SIG-M5 (cell line): ENCODE results near the gene AK9.
"Not testable (repeated sequence)": the region's sequence is repeated elsewhere in the genome, so short reads cannot be mapped to it uniquely, and the experiment has no call there.

Experiments
- DNase-seq: peaks from one replicate; lab custom pipeline; 2025; lab: John Stamatoyannopoulos, UW

The AK9 gene

DNA sequence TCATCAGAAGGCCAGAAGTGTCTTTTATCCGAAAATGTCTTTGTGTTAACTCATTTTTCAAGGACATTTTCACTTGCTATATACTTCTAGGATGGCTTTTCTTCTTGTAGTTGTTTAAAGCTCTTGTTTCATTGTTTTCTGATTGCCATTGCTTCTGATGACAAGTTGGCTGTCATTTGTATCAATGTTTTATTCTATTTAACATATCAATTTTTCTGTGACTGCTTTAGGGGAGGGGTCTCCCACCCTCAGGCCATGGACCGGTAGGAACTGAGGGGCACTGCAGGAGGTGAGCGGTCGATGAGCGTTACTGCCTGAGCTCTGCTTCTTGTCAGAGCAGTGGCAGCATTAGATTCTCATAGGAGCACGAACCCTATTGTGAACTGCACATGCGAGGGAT lies 65.8 kb downstream of the AK9 start:
- DNase-seq = no peak

- DNase-seq = no peak
These were observed 67.7 kb downstream of the AK9 start for GRCh38 chr6:109623288-109623687.

DNA sequence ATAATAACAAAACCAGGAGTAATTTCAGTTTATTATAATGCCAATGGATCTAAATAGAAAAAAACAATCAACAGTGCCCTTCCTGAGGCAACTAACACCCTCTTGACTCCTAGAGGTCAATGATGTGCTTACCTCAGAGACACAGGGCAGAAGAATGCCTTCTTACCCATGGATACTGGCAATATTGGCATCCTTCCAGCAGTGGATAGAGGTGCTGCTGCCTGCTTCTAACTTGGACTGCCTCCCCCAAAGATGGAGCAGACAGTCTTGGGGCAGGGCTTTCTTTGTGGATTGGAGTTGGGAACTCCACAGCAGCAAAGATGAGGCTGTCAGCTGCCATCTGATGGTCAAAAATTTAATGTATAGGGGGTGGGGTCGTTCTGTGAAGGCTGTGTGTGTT lies 78.7 kb downstream of the AK9 start:
- no peak for DNase-seq

DNA sequence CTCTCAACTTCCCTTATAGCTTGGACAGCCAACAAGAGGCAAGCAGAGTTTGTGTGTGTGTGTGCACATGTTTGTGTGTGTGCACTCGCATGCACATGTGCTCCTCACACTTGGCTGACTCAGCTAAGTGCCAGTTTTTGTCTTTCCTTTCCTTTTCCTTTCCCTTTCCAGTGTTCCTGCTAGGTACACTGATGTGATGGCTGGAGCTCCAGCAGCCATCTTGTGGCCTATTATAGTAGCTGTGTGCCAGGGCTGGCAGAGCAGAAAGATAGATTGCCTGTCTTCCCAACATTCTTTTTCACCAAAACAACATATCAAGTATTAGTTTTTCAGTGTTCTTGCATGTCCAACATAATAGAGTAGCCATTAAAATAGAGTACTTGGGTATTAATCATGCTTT lies 79.5 kb downstream of the AK9 start:
- DNase-seq = no peak

DNA sequence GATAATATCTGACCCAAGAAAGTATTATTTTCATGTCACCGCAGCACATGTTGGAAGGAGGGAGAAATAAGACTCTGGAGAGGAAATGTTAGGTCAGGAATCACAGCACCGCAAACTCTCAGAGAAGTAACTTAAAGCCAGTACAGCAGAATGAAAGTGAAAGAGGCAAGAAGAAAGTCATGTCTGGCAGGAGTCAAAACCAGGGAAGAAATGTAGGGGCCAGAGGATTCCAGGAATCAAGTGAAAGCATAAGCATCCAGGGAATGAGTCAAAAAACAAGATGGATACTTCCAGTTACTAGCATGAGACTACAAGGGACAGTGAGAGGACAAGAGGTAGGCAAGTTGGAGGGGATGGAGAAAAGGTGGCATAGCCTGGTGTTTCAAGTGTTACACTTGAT lies 80.4 kb downstream of the AK9 start:
- no peak for DNase-seq

DNA sequence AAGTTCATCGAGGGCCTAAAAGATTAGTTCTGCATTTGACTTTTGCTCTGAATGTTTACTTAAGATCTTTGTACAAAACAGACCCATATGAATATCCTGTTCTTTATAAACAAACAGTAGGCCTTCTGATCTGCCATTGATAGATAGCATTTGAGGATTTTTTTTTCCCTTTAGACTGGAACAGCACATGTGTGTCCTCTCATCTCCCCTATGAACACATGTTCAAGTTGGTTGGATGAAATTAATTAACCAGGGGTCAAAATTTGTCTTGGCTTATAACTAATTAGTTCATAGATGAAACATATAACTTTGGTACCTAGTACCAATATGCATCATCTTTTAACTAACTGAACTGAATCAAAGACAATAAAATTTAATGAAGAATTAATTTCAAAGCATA lies 81.3 kb downstream of the AK9 start:
- DNase-seq = no peak

- no peak for DNase-seq
These were observed 84.6 kb downstream of the AK9 start for GRCh38 chr6:109606359-109606758.

DNA sequence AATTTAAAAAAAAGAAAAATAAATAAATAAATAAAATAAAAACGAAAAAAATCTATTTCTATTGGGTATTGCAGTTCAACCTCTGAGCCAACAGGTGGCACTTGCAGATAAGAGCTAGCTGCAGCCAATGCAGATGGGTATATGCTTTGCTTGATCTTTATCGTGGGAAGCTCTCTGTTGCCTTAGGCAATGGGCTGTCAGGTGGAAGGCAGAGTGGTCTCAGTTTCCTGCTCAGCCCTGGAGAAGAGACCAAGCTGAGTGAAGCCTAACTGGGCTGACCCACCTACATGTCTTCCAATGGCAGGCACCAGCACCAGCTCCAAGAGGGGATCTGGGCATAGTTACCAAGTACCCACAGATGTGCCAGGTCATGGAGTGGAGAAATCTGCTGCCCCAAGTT lies 95.0 kb downstream of the AK9 start:
- DNase-seq = no peak

- DNase-seq = no peak
These were observed 110.5 kb downstream of the AK9 start for GRCh38 chr6:109580519-109580918.

GRCh38 chr6:109579361-109579760 lies 111.6 kb downstream of the AK9 start:
- DNase-seq = no peak

GRCh38 chr6:109569901-109570300 lies 121.1 kb downstream of the AK9 start:
- DNase-seq = not testable (repeated sequence)

- no peak for DNase-seq
These were observed 129.2 kb downstream of the AK9 start for GRCh38 chr6:109561844-109562243.

DNA sequence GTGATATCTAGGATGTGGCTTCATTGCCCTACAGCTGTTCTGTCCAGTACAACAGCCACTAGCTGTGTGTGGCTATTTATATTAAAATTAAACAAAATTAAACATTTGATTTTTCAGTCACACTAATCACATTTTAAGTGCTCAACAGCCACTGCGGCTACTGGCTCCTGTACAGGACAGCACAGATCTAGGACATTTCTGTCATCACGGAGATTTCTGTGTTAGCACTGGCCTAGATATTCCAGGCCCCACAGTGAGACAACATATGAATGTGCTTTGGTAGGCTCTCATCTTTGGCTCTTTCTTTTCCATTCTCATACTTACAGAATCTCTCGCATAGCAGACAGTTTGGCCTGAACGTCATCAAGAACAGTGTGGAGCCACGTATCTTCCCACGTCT lies 159.6 kb downstream of the AK9 start:
- DNase-seq = no peak

DNA sequence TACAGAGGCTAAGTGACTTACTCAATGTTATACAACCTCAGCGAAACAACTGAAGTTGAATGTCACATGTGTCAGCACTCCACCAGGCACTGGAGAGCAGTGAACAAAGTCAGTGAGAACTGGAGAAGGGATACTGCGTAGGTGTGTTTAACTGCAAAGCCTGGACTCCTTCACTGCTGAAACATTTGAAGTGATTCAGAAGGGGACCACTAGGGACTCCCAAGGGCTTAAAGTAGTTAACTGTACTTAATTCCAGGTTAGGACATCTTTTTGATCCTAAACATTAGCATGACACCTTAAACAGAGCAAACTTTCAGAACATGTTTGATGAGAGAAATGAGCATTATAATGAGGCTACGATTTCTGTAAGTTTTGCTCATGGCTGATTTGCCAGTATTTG lies 163.0 kb downstream of the AK9 start:
- no peak for DNase-seq

DNA sequence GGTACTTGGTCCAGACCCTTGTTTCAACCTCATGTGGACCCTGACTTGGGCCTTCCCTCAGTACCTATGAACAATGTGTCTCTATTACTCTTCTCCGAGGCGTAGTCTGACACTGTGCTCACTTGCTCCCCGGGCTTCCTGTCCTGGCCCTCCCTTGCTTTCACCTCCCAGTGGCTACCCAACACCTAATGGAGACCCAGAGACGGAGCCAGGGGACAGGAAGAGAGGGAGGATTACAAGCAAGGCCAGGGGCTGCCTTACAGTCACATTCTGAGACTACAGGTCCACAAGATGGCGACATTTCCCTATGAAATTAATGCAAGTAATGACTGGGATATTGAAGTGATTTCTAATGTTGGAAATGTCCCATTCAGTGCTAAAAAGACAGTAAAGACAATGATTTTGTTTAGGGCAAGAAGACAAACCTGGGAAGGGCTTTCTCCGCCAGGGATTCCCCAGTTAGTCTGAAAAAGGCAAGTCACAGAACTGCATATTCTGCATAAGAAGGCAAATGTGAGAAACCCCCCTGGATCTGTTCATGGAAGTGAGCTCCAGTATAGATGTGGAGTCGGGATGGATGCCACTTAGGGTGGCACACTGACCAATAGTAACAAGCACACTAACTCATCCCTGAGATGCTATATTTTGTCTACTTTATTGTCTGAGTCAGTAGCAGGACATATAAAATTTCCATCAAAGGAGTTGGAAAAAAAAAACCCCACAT lies 163.9 kb downstream of the AK9 start:
- no peak for DNase-seq

DNA sequence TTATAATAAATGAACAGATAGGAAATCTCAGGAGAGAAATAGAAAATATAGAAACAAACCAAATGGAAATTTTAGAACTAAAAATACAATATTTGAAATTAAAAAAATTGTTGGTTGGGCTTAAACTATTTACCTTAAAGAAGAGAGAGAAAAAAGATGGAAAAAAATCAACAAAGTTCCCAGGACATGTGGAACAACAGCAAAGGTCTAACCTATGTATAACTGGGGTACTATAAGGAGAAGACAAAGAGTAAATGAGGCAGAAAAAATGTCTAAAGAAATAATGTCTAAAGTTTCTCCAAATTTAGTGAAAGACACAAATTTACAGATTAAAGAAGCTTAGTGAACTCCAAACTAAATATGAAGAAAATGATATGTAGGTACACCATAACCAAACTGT lies 166.9 kb downstream of the AK9 start:
- DNase-seq = no peak

DNA sequence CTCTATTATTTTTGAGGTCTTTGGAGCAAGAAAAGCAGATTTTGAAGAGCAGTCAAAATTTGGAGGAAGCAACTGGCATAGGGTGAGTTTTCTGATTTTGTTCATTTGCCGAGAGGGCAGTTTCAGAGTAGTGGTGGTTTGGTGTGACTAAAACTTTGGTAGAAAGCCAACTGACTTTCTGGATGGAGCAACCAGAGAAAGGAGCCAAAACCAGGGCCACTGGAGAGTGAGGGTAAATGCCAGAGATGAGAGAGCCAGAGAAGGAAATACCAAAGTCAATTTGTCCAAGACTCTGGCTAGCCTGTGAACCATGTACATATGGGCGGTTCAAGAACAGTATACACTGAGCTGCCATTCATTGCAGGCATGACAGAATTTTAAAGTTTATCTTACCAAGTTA lies 167.5 kb downstream of the AK9 start:
- DNase-seq = no peak

- peak; percentile 9 for DNase-seq
These were observed 169.9 kb downstream of the AK9 start for GRCh38 chr6:109521080-109521479.

- DNase-seq = not testable (repeated sequence)
These were observed 171.4 kb downstream of the AK9 start for GRCh38 chr6:109519647-109520046.

DNA sequence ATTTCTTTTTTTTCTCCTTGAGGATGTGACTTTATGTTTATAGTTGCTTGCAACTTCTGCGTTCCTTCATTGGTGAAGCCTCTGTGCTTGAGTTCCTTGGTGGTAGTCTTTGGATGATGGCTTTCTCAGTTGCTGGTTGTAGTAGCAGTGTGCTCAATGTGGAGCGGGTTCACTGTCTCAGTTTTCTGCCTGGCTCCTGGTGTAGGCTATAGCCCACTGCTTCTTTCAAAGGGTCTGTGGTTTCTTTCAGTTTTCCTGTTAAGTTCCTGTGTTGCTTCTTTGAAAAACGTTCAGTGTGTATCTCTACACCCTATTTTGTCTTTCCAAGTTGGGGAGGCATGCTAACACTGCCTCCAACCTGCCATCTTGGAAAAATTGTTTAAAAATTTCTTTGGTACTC lies 174.1 kb downstream of the AK9 start:
- no peak for DNase-seq

DNA sequence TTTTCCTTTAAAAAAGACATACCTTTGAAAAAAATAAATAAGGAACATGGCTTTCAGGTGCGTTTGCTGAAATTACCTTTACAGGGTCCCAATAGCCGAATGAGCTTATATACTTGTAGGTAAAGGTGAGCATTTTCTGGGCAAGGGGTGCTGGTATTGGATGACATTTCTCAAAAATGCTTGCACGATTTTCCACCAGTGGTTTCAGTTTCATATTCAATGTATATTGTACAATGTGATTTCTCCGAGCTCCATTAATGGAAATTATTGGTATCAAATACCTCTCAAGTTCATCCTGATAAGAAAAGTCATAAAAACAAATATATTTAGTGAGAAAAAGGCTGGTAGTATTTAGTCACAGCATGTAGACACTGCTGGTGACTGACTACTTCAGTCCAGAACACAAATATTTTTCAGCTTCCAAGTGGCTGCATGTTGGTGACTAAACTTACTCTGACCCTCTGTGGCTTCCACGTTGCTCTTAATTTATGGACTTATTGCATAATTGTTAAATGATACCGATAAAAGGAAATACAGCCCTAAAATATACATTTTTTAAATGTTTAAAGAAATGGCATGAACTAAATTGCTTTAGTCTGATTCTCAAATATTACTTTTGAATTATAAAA lies 175.1 kb downstream of the AK9 start:
- DNase-seq = no peak

DNA sequence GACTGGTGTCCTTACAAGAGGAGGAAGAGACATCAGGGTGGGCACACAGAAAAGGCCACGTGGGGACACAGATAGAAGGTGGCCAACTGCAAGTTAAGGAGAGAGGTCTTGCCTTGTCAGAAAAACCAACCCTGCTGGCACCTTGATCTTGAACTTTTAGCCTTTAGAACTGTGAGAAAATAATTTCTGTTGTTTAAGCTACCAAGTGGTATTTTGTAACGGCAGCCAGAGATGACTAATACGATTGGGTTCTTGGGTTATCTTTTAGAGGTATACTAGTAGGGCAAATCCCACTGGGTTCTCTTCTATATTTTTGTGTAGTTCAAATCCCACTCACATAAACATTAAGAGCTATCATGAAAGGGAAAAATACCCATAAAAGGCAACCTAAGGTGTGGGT lies 176.1 kb downstream of the AK9 start:
- no peak for DNase-seq

GRCh38 chr6:109513571-109514071 lies 177.4 kb downstream of the AK9 start:
- DNase-seq = no peak

DNA sequence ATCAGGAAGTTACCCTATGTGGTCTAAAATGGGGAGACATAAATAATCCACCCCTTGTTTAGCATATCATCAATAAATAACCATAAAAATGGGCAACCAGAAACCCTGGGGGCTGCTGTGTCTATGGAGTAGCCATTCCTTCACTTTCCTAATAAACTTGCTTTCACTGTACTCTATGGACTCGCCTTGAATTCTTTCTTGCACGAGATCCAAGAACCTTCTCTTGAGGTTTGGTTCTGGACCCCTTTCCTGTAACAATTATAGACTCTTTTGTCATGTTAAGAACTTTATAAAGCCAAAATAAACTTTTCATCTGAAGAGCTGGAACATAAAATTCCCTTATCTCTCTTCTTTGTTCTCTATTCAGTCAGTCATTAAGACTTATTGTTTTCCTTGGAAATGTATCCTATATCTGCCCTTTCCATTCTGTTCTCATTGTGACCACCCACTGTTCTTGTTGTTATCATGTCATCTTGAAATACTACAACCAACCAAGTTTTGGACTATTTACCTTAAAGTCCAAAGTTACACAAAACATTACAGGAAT lies 178.7 kb downstream of the AK9 start:
- DNase-seq = no peak
